Progenitor cell of endocrine pancreas (in vitro differentiated cells): ENCODE results near the gene SUSD3. TPM values are rescaled to one million over a fixed set of nuclear protein-coding genes. Genes with fewer than 3 reads are reported as not detected.

Source experiments
- DNase-seq: peaks from one replicate; pipeline ENCODE4 v3.0.0; 2021; ENCODE audit warnings: low spot score; ENCODE audit not compliant: unreplicated experiment
- H3K27ac Mint-ChIP-seq: 2 replicates; pipeline ENCODE4 v1.8.0; 2021; ENCODE audit warnings: mild to moderate bottlenecking, moderate library complexity, mixed read lengths
- H3K27me3 Mint-ChIP-seq: 2 replicates; pipeline ENCODE4 v1.8.0; 2021; ENCODE audit warnings: mixed read lengths
- H3K36me3 Mint-ChIP-seq: 2 replicates; pipeline ENCODE4 v1.8.0; 2022; ENCODE audit warnings: mixed read lengths; ENCODE audit not compliant: insufficient read depth
- H3K4me1 Mint-ChIP-seq: 2 replicates; pipeline ENCODE4 v1.8.0; 2021; ENCODE audit warnings: low read depth, mixed read lengths
- H3K4me3 Mint-ChIP-seq: 2 replicates; pipeline ENCODE4 v1.8.0; 2021; ENCODE audit warnings: low read depth, mild to moderate bottlenecking, moderate library complexity, mixed read lengths
- H3K9me3 Mint-ChIP-seq: 2 replicates; pipeline ENCODE4 v1.8.0; 2021; ENCODE audit warnings: low read depth, mixed read lengths
- total RNA-seq: library from RNA; stranded (reverse); gene quantifications from 2 replicates; pipeline ENCODE4 v1.2.1, GENCODE V29; 2021
- TF ChIP-seq, protein P1 (sequence below): fragments of 200-600 bp; sonication (generic); IDR thresholded peaks from one replicate; pipeline ENCODE4 v1.5.0; 2021; ENCODE audit warnings: antibody characterized with exemption, mild to moderate bottlenecking; ENCODE audit not compliant: unreplicated experiment

Gene SUSD3
- total RNA-seq, 1 donor from 2014 or later, result 0.43 TPM

DNA sequence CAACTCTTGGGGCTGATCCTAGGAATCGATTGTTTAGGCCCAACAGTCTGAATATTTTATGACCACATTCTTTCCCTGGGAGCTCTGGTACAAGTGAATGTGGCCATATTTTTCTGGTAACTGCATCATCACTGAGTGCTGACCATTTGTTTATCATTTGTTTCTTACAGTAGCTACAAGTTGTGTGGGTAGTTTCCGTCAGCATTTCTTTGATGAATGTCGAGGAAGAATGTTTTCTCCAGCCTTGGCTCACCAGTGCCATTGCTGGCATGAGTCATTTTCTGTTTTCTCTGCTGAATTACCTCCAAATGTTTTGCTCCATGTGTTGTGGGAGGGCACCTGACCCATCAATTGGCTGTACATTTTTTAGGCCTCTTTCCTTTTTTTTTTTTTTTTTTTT, 23.4 kb downstream of the SUSD3 start:
- Mint-ChIP-seq H3K27ac (no peak overlapping the region), H3K4me1 (peaks cover 3% of the 10 kb centered on the region), H3K9me3 (peaks cover 3% of the 10 kb centered on the region), H3K27me3 (no peaks in the 10 kb centered on the region), H3K36me3 (no peaks in the 10 kb centered on the region), H3K4me3 (no peak overlapping the region)
- TF ChIP-seq, protein P1, sequence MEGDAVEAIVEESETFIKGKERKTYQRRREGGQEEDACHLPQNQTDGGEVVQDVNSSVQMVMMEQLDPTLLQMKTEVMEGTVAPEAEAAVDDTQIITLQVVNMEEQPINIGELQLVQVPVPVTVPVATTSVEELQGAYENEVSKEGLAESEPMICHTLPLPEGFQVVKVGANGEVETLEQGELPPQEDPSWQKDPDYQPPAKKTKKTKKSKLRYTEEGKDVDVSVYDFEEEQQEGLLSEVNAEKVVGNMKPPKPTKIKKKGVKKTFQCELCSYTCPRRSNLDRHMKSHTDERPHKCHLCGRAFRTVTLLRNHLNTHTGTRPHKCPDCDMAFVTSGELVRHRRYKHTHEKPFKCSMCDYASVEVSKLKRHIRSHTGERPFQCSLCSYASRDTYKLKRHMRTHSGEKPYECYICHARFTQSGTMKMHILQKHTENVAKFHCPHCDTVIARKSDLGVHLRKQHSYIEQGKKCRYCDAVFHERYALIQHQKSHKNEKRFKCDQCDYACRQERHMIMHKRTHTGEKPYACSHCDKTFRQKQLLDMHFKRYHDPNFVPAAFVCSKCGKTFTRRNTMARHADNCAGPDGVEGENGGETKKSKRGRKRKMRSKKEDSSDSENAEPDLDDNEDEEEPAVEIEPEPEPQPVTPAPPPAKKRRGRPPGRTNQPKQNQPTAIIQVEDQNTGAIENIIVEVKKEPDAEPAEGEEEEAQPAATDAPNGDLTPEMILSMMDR, result no peak
- DNase-seq, result no peak

DNA sequence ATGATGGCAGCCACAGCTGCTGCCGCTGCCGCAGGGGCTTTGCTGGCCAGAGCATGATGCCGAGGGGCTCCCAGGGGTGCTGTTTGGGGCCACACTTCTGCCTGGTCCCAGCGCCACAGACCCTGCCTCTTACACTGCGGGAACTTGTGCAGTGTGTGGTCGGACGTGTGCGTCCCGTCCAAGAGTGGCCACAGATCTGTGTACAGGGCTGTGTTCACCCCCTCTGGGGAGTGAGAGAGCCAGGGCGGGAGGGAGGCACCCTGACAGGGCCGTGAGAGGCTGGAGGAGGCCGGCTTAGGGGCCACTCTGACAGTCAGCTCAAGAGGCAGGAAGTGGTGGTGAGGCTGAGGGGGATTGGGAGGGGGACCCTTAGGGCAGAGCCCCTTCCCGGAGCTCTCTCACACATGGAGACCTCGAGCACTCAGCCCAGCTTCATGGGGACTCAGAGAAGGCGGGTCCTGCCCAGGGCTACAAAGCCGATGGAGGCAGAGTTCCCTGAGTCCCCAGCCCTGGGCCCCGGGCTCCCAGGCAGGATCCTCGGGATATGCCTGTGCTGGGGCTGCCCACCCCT, 24.4 kb downstream of the SUSD3 start:
- DNase-seq, result no peak

DNA sequence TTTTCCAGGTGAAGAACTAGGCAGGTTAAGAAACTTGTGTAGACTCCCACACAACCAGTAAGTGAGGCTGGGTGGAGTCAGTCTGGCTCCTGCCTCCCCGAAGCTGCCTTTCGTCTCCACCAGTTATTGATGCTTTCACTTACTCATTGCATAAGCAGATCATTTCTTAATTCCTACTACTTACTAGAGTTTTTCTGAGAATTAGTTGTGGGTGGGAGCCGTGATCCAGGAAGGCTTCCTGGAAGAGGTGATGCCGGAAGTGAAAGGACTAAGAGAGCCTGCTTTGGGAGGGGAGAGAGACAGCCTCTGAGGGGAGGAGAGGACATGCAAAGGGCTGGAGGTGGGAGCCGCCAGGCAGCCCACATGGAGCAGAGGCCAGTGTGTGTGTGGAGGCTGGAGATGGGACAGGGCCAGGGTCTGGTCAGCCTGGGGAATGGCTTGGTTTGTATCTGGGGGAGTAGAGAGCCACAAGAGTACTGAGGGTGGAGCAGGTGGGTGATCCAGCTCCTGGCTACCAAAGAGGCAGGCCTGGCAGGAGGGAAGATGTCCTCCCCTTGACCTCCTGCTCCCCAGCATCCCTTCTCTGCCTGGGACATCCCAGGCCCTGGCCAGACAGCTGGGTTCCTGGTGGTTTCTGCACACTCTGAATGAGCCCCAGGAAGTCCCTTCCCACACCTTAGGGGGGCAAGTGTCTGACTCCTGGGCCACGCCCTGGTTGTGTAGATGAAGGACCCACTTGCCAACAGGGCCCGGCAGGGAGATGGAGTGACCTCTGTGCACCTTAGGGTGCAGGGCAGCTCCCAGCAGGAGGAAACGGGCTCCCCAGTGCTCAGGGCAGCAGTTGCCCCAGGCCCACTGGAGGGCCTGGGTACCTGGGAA, 25.3 kb downstream of the SUSD3 start:
- TF ChIP-seq, protein P1, result no peak
- Mint-ChIP-seq H3K27ac (no peak overlapping the region), H3K9me3 (peaks cover 3% of the 10 kb centered on the region), H3K4me1 (peaks cover 3% of the 10 kb centered on the region), H3K4me3 (no peak overlapping the region), H3K36me3 (no peaks in the 10 kb centered on the region), H3K27me3 (no peaks in the 10 kb centered on the region)
- no peak for DNase-seq

More for the DNA sequence above, 24.4 kb downstream of the SUSD3 start:
- no peaks in the 10 kb centered on the region for H3K36me3 Mint-ChIP-seq
- H3K27me3 Mint-ChIP-seq, result no peaks in the 10 kb centered on the region
- peaks cover 3% of the 10 kb centered on the region for H3K9me3 Mint-ChIP-seq
- peaks cover 3% of the 10 kb centered on the region for H3K4me1 Mint-ChIP-seq
- H3K27ac Mint-ChIP-seq, result no peak overlapping the region
- TF ChIP-seq, protein P1, result no peak
- no peak overlapping the region for H3K4me3 Mint-ChIP-seq

DNA sequence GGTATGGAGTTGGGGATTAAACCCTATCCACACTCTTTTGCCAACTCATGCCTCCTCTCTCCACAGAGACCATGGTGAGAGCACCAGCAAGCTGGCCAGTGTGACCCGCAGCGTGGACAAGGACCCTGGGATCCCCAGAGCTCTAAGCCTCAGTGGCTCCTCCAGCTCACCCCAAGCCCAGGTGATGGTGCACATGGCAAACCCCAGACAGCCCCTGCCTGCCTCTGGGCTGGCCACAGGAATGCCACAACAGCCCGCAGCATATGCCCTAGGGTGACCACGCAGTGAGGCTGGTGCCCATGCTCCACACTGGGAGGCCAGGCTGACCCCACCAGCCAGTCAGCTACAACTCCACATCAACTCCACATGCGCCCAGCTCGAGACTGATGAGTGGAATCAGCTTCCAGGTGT, 26.0 kb downstream of the SUSD3 start:
- TF ChIP-seq, protein P1, result no peak
- Mint-ChIP-seq H3K4me1 (peaks cover 3% of the 10 kb centered on the region), H3K27me3 (no peaks in the 10 kb centered on the region), H3K27ac (no peak overlapping the region), H3K9me3 (peaks cover 3% of the 10 kb centered on the region), H3K4me3 (no peak overlapping the region), H3K36me3 (no peaks in the 10 kb centered on the region)
- no peak for DNase-seq

DNA sequence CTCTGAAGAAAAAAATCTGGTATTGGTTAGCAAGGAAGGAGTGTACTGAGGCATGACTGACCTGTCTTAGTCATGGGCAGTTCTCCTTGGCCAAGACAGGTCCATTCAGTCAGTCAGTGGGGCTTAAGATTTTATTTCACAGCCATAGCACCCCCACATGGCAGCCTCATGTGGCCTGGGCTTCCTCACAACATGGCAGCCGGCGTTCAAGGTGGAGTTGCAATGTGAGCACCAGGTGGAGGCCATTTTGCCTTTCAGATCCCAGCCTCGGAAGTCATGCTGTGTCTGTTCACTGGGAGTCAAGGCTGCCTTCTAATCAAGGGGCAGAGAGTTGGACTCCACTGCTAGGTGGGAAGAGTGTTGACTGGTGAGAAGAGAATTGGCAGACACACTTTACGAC, 27.2 kb downstream of the SUSD3 start:
- TF ChIP-seq, protein P1, result no peak
- H3K36me3 Mint-ChIP-seq, result no peaks in the 10 kb centered on the region
- peaks cover 9% of the 10 kb centered on the region for H3K4me1 Mint-ChIP-seq
- no peak overlapping the region for H3K27ac Mint-ChIP-seq
- no peak for DNase-seq
- H3K27me3 Mint-ChIP-seq, result no peaks in the 10 kb centered on the region
- H3K4me3 Mint-ChIP-seq, result no peak overlapping the region
- H3K9me3 Mint-ChIP-seq, result peaks cover 3% of the 10 kb centered on the region
